CD14-positive monocyte (primary cell): ENCODE measurements around the gene THBS3. TPM values are rescaled to one million over a fixed set of nuclear protein-coding genes. Genes with fewer than 3 reads are reported as not detected.
A peak's percentile ranks its signal among the peaks of the same experiment; 100 is the strongest.
"Not testable (repeated sequence)": the region's sequence is repeated elsewhere in the genome, so short reads cannot be mapped to it uniquely, and the experiment has no call there.

ENCODE experiments used
- DNase-seq, 3 donors: peaks; one replicate each; pipeline ENCODE4 v3.0.0-alpha.2; 2011 to 2022
- H2AFZ ChIP-seq: 2 replicates; pipeline ENCODE4 v1.6.0; 2012; ENCODE audit warnings: mild to moderate bottlenecking, low read depth, low read length, inconsistent platforms; ENCODE audit not compliant: insufficient read depth, poor library complexity, severe bottlenecking
- H3K27ac ChIP-seq, 2 donors: 1 replicate in 1 of 2; 2 replicates in 1 of 2; pipeline ENCODE4 v1.5.1; 2012 to 2013; ENCODE audit warnings: low read length in 2 of 2, control low read depth in 1 of 2, inconsistent platforms in 1 of 2, low read depth in 1 of 2, mild to moderate bottlenecking in 1 of 2
- H3K27me3 ChIP-seq, 2 donors: one replicate each; pipeline versions ENCODE4 v1.6.0 to v1.6.1; 2011 to 2013; ENCODE audit warnings: low read length in 2 of 2; ENCODE audit not compliant: control insufficient read depth in 2 of 2, insufficient read depth in 2 of 2
- H3K36me3 ChIP-seq, 2 donors: replicated peaks in 1 of 2; 1 replicate in 1 of 2; 2 replicates in 1 of 2; pipeline versions ENCODE4 v1.5.1 to v1.6.1; 2012 to 2013; ENCODE audit warnings: low read length in 2 of 2, control low read depth in 1 of 2, inconsistent platforms in 1 of 2, mild to moderate bottlenecking in 1 of 2; ENCODE audit not compliant: insufficient read depth in 2 of 2, control insufficient read depth in 1 of 2
- H3K4me1 ChIP-seq, 2 donors: 1 replicate in 1 of 2; 2 replicates in 1 of 2; pipeline versions ENCODE4 v1.5.1 to v1.6.1; 2012 to 2013; ENCODE audit warnings: low read length in 2 of 2, control low read depth in 1 of 2, inconsistent platforms in 1 of 2, mild to moderate bottlenecking in 1 of 2, moderate library complexity in 1 of 2; ENCODE audit not compliant: insufficient read depth in 2 of 2, control insufficient read depth in 1 of 2
- H3K4me2 ChIP-seq: replicated peaks from 2 replicates; pipeline ENCODE3; 2012; ENCODE audit warnings: low read length, moderate library complexity, mild to moderate bottlenecking; ENCODE audit not compliant: poor library complexity, severe bottlenecking; ENCODE audit errors: extremely low read depth
- H3K4me3 ChIP-seq, 3 experiments: fragments of 200-600 bp in 1 of 3; sonication (generic) in 1 of 3; replicated peaks in 1 of 3; 1 replicate in 2 of 3; 2 replicates in 1 of 3; pipeline ENCODE4 v1.5.1; 2011 to 2013; ENCODE audit warnings: low read length in 3 of 3, mild to moderate bottlenecking in 3 of 3, control low read depth in 2 of 3, low read depth in 2 of 3, inconsistent platforms in 1 of 3, moderate library complexity in 1 of 3
- H3K79me2 ChIP-seq: 2 replicates; pipeline ENCODE4 v1.6.0; 2012; ENCODE audit warnings: mild to moderate bottlenecking, control low read depth, inconsistent platforms, low read length, moderate library complexity; ENCODE audit not compliant: insufficient read depth
- H3K9ac ChIP-seq: 2 replicates; pipeline ENCODE4 v1.6.0; 2017; ENCODE audit warnings: low read length, mild to moderate bottlenecking; ENCODE audit not compliant: insufficient read depth, poor library complexity, severe bottlenecking
- H3K9me3 ChIP-seq, 2 donors: replicated peaks in 1 of 2; 1 replicate in 1 of 2; 2 replicates in 1 of 2; pipeline versions ENCODE4 v1.5.1 to v1.6.1; 2012 to 2013; ENCODE audit warnings: low read length in 2 of 2, control low read depth in 1 of 2; ENCODE audit not compliant: control insufficient read depth in 1 of 2, insufficient read depth in 1 of 2
- H4K20me1 ChIP-seq: 2 replicates; pipeline ENCODE4 v1.6.0; 2012; ENCODE audit warnings: mild to moderate bottlenecking, low read length, control low read depth, moderate library complexity; ENCODE audit not compliant: insufficient read depth
- H3K27ac Mint-ChIP-seq, 7 donors: one replicate each; pipeline ENCODE4 v1.8.0; 2020; ENCODE audit warnings: mild to moderate bottlenecking in 7 of 7, mixed read lengths in 7 of 7, moderate library complexity in 6 of 7, inconsistent platforms in 2 of 7
- H3K27me3 Mint-ChIP-seq, 3 donors: one replicate each; pipeline ENCODE4 v1.8.0; 2021 to 2022; ENCODE audit warnings: low read depth in 3 of 3, mild to moderate bottlenecking in 3 of 3, mixed read lengths in 3 of 3, moderate library complexity in 3 of 3, inconsistent platforms in 1 of 3
- H3K36me3 Mint-ChIP-seq, 2 donors: one replicate each; pipeline ENCODE4 v1.8.0; 2020; ENCODE audit warnings: mixed read lengths in 2 of 2, inconsistent platforms in 1 of 2, mild to moderate bottlenecking in 1 of 2
- H3K4me1 Mint-ChIP-seq: one replicate; pipeline ENCODE4 v1.8.0; 2020; ENCODE audit warnings: mild to moderate bottlenecking, mixed read lengths
- H3K4me3 Mint-ChIP-seq, 2 donors: one replicate each; pipeline ENCODE4 v1.8.0; 2020; ENCODE audit warnings: mild to moderate bottlenecking in 2 of 2, mixed read lengths in 2 of 2, moderate library complexity in 1 of 2
- H3K9me3 Mint-ChIP-seq, 7 donors: one replicate each; pipeline ENCODE4 v1.8.0; 2020 to 2022; ENCODE audit warnings: mixed read lengths in 7 of 7, mild to moderate bottlenecking in 6 of 7, moderate library complexity in 6 of 7, inconsistent platforms in 2 of 7
- CTCF ChIP-seq: fragments of 200-600 bp; IDR thresholded peaks from one replicate; pipeline ENCODE4 v1.8.0; 2022; ENCODE audit warnings: antibody characterized with exemption, mild to moderate bottlenecking
- WGBS: methylation state at CpG from one replicate; pipeline ENCODE4 v1.1.5; 2013; ENCODE audit warnings: missing lambda C conversion rate; ENCODE audit not compliant: insufficient coverage; 5-methylcytosine and 5-hydroxymethylcytosine counted together
- intact Hi-C, 2 donors: fragments of 100-400 bp; cut with micrococcal nuclease; formaldehyde crosslinking; loops; one replicate each; pipeline versions ENCODE4 v1.15.0 to v1.15.1; 2023
- polyA plus RNA-seq, 3 donors: library from polyadenylated mRNA; depleted of rRNA in 1 of 3; unstranded in 2 of 3; stranded (reverse) in 1 of 3; fragments of 300-500 nt in 2 of 3; fragments of >200 nt in 1 of 3; fragmentation: Illumina TruSeq in 2 of 3; gene quantifications; 1 replicate in 2 of 3; 2 replicates in 1 of 3; pipeline ENCODE4 v1.2.3, GENCODE V29; 2012 to 2021

The THBS3 gene
- polyA plus RNA-seq, 3 donors: 3.2 to 50.7 (median 5.3) TPM

GRCh38 chr1:155160128-155160527, 47.6 kb downstream of the THBS3 start:
- no peaks in the 10 kb centered on the region for H3K36me3 Mint-ChIP-seq
- Histone ChIP-seq H3K9ac (no peak overlapping the region), H3K36me3 (no peaks in the 10 kb centered on the region), H3K27me3 (no peaks in the 10 kb centered on the region), H3K4me2 (no peak overlapping the region), H2AFZ (no peak overlapping the region), H4K20me1 (no peaks in the 10 kb centered on the region), H3K4me1 (no peaks in the 10 kb centered on the region), H3K9me3 (no peaks in the 10 kb centered on the region), H3K27ac (no peak overlapping the region), H3K4me3 (no peak overlapping the region), H3K79me2 (no peaks in the 10 kb centered on the region)
- DNase-seq: no peak
- TF ChIP-seq CTCF: no peak
- intact Hi-C loops: loop anchor here in 1 of 2 donors (5.0 kb wide), 1 partner anchor 33 kb away; the partner anchor contains the start of gene EFNA1
- peaks cover 3% of the 10 kb centered on the region for H3K4me1 Mint-ChIP-seq
- H3K4me3 Mint-ChIP-seq: no peak overlapping the region
- WGBS: 53% methylated on average over 6 of the region's 8 CpGs
- H3K9me3 Mint-ChIP-seq: peaks cover 0 to 8% (median 6%) of the 10 kb centered on the region in 7 donors
- H3K27me3 Mint-ChIP-seq: no peaks in the 10 kb centered on the region
- H3K27ac Mint-ChIP-seq: no peak overlapping the region

- H3K27me3 Mint-ChIP-seq: no peaks in the 10 kb centered on the region
- H3K9me3 Mint-ChIP-seq: no peaks in the 10 kb centered on the region
- DNase-seq: no peak
- no peak overlapping the region for H2AFZ ChIP-seq
- H3K36me3 Mint-ChIP-seq: no peaks in the 10 kb centered on the region
- no peaks in the 10 kb centered on the region for H3K9me3 ChIP-seq
- no peak overlapping the region for H3K27ac Mint-ChIP-seq
- no peak overlapping the region for H3K4me3 ChIP-seq
- no peak overlapping the region for H3K9ac ChIP-seq
- no peaks in the 10 kb centered on the region for H3K79me2 ChIP-seq
- H3K36me3 ChIP-seq: no peaks in the 10 kb centered on the region
- H4K20me1 ChIP-seq: no peaks in the 10 kb centered on the region
- intact Hi-C loops: no loop called here
- no peak overlapping the region for H3K4me2 ChIP-seq
- H3K27ac ChIP-seq: no peak overlapping the region
- no peaks in the 10 kb centered on the region for H3K27me3 ChIP-seq
- peaks cover 3% of the 10 kb centered on the region for H3K4me1 Mint-ChIP-seq
- no peak overlapping the region for H3K4me3 Mint-ChIP-seq
- TF ChIP-seq CTCF: no peak
- 91% methylated on average over 1 of the region's 1 CpG for WGBS
- no peaks in the 10 kb centered on the region for H3K4me1 ChIP-seq
Measured at GRCh38 chr1:155158991-155159390, 48.7 kb downstream of the THBS3 start.

- H3K4me2 ChIP-seq, DNase-seq, H3K4me1 ChIP-seq, H4K20me1 ChIP-seq, H3K4me3 Mint-ChIP-seq, H3K36me3 ChIP-seq, H3K4me1 Mint-ChIP-seq, H3K36me3 Mint-ChIP-seq, H3K27me3 Mint-ChIP-seq, H2AFZ ChIP-seq, H3K79me2 ChIP-seq, H3K27me3 ChIP-seq, intact Hi-C loops, H3K9me3 Mint-ChIP-seq, H3K9me3 ChIP-seq, H3K4me3 ChIP-seq, H3K27ac ChIP-seq, H3K9ac ChIP-seq: not testable (repeated sequence)
- peak overlapping the region in 1 of 7 donors; percentile 13 for H3K27ac Mint-ChIP-seq
- WGBS: no CpG with 5 or more reads among the region's 3 CpGs
Measured at GRCh38 chr1:155155996-155156643, 51.6 kb downstream of the THBS3 start.
